ENCODE results near the gene DNAH10. TPM values are rescaled to one million over a fixed set of nuclear protein-coding genes. Genes with fewer than 3 reads are reported as not detected.

DNAH10 gene
- total and polyA plus RNA-seq, 2 of the 4 experiments (the other 2 are of a cell fraction) = 0.18 to 0.22 TPM

DNA sequence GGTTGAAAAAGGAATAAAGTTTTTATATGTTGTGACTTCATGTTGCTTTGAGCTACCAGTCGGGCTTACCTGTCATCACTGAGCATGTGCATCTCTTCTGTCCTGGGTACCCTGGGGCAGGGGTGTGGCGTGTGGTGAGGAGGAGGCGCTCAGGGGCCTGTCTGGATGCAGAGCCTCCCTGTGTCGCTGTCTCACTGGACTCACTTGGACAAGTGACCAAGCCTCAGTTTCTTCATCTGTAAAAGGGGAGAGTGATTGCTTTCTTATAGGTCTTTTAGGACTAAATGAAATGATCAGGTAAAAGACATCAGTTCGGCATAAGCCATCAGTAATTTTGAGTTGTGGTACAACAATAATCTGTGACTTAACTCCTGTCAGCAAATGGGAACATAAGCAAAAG, 27.8 kb upstream of the DNAH10 start:
- no peak overlapping the region for H4K91ac ChIP-seq (ENCODE audit: insufficient read depth, low read depth, low read length)
- ChIA-PET CTCF (no interaction called here), POLR2A (ENCODE audit: unreplicated experiment) (no interaction called here)
- intact Hi-C loops (cut with micrococcal nuclease) (no loop called here), in situ Hi-C loops (cut with MboI; ENCODE audit: low sequenced_read_pairs) (no loop called here), dilution Hi-C loops (cut with HindIII; ENCODE audit: low sequenced_read_pairs, unreplicated experiment) (no loop called here)
- no peaks in the 10 kb centered on the region for H4K20me1 ChIP-seq (ENCODE audit: insufficient read depth, low read length)
- no peak overlapping the region for H3K18ac ChIP-seq (ENCODE audit: low read depth, low read length)
- no peak overlapping the region for H2BK5ac ChIP-seq (ENCODE audit: low read depth, low read length, poor library complexity, severe bottlenecking)
- no peak overlapping the region for H3K4me3 ChIP-seq (ENCODE audit: insufficient read depth, low read depth, low read length)
- no CpG with 5 or more reads among the region's 5 CpGs for WGBS, 2 experiments (ENCODE audit: extremely low coverage in 2 of 2, insufficient read length in 1 of 2)
- TF ChIP-seq RCOR1 (IDR thresholded peaks at IDR 0.05; ENCODE audit: insufficient replicate concordance, low read length) = no peak
- TF ChIP-seq, protein P1, sequence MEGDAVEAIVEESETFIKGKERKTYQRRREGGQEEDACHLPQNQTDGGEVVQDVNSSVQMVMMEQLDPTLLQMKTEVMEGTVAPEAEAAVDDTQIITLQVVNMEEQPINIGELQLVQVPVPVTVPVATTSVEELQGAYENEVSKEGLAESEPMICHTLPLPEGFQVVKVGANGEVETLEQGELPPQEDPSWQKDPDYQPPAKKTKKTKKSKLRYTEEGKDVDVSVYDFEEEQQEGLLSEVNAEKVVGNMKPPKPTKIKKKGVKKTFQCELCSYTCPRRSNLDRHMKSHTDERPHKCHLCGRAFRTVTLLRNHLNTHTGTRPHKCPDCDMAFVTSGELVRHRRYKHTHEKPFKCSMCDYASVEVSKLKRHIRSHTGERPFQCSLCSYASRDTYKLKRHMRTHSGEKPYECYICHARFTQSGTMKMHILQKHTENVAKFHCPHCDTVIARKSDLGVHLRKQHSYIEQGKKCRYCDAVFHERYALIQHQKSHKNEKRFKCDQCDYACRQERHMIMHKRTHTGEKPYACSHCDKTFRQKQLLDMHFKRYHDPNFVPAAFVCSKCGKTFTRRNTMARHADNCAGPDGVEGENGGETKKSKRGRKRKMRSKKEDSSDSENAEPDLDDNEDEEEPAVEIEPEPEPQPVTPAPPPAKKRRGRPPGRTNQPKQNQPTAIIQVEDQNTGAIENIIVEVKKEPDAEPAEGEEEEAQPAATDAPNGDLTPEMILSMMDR (conservative IDR thresholded peaks at IDR 0.05; ENCODE audit: low read depth, low read length) = no peak
- no peak for TF ChIP-seq BHLHE40 (IDR thresholded peaks at IDR 0.05; ENCODE audit: low read depth, low read length)
- no peak for TF ChIP-seq POLR2A (IDR thresholded peaks at IDR 0.05; ENCODE audit: low read depth, low read length)
- TF ChIP-seq SMC3 (IDR thresholded peaks at IDR 0.05; ENCODE audit: low read depth, low read length) = no peak
- TF ChIP-seq, protein P2, sequence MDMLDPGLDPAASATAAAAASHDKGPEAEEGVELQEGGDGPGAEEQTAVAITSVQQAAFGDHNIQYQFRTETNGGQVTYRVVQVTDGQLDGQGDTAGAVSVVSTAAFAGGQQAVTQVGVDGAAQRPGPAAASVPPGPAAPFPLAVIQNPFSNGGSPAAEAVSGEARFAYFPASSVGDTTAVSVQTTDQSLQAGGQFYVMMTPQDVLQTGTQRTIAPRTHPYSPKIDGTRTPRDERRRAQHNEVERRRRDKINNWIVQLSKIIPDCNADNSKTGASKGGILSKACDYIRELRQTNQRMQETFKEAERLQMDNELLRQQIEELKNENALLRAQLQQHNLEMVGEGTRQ (IDR thresholded peaks at IDR 0.05; ENCODE audit: low read depth, low read length) = no peak
- TF ChIP-seq FOS (IDR thresholded peaks at IDR 0.05; ENCODE audit: low read depth, low read length) = no peak
- TF ChIP-seq NFE2L2 (IDR thresholded peaks at IDR 0.05; ENCODE audit: low read depth, low read length) = no peak
- TF ChIP-seq, protein P3, sequence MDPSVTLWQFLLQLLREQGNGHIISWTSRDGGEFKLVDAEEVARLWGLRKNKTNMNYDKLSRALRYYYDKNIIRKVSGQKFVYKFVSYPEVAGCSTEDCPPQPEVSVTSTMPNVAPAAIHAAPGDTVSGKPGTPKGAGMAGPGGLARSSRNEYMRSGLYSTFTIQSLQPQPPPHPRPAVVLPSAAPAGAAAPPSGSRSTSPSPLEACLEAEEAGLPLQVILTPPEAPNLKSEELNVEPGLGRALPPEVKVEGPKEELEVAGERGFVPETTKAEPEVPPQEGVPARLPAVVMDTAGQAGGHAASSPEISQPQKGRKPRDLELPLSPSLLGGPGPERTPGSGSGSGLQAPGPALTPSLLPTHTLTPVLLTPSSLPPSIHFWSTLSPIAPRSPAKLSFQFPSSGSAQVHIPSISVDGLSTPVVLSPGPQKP (IDR thresholded peaks at IDR 0.05; ENCODE audit: borderline replicate concordance, low read depth, low read length) = no peak
- no peak for TF ChIP-seq MAZ (IDR thresholded peaks at IDR 0.05; ENCODE audit: borderline replicate concordance, low read depth, low read length)
- TF ChIP-seq RAD21 (IDR thresholded peaks at IDR 0.05; ENCODE audit: low read length) = no peak
- no peak overlapping the region for H3K4ac ChIP-seq (ENCODE audit: low read depth, low read length)
- H3K9ac ChIP-seq (ENCODE audit: low read depth, low read length) = no peak overlapping the region
- DNase-seq = no peak
- no peak overlapping the region for H3K14ac ChIP-seq (replicated peaks; ENCODE audit: low read depth, low read length)
- no peak overlapping the region for H4K5ac ChIP-seq (ENCODE audit: low read depth, low read length)
- no peaks in the 10 kb centered on the region for H3K9me1 ChIP-seq (ENCODE audit: insufficient read depth, low read length)
- H3K23ac ChIP-seq (ENCODE audit: low read depth, low read length) = no peak overlapping the region
- no peak overlapping the region for H2AK9ac ChIP-seq (replicated peaks; ENCODE audit: low read depth, low read length, poor library complexity)
- no peak for ATAC-seq (ENCODE audit: low read depth)
- no peak overlapping the region for H3K4me2 ChIP-seq (ENCODE audit: low read depth, low read length)
- H2BK15ac ChIP-seq (ENCODE audit: low read depth, low read length) = no peak overlapping the region
- peaks cover 44% of the 10 kb centered on the region for H3K36me3 ChIP-seq (ENCODE audit: control insufficient read depth, insufficient read depth, low read length)
- H3K9me3 ChIP-seq (ENCODE audit: control insufficient read depth, insufficient read depth, low read length) = no peaks in the 10 kb centered on the region
- no peak overlapping the region for H2BK120ac ChIP-seq (ENCODE audit: low read depth, low read length)
- no peak overlapping the region for H2AK5ac ChIP-seq (ENCODE audit: low read depth, low read length)
- no peak overlapping the region for H4K8ac ChIP-seq (ENCODE audit: low read depth in 2 of 2, low read length in 2 of 2)
- H2AFZ ChIP-seq (replicated peaks; ENCODE audit: low read length, poor library complexity) = no peak overlapping the region
- H3K56ac ChIP-seq (ENCODE audit: extremely low read depth, insufficient read depth, low read length) = no peak overlapping the region
- H2BK20ac ChIP-seq (ENCODE audit: low read depth, low read length) = no peak overlapping the region
- no peak overlapping the region for H3K27ac ChIP-seq (ENCODE audit: insufficient read depth, low read length)
- no peaks in the 10 kb centered on the region for H3K79me1 ChIP-seq (ENCODE audit: low read depth in 1 of 2, low read length in 2 of 2)
- H3K27me3 ChIP-seq (ENCODE audit: control insufficient read depth, insufficient read depth, low read length) = no peaks in the 10 kb centered on the region
- BruUV-seq (replicated peaks) = no TSS peak
- no peaks in the 10 kb centered on the region for H3K4me1 ChIP-seq (ENCODE audit: control insufficient read depth, insufficient read depth, low read length)
